GM18505 (cell line): Measurements from ENCODE around the gene ADAMTS9.

ENCODE experiments used
- ATAC-seq: cut with Tn5 transposase; IDR thresholded peaks from one replicate; pipeline ENCODE4 v1.9.1; 2021; ENCODE audit not compliant: unreplicated experiment
- POLR2A ChIP-seq: IDR thresholded peaks from 4 replicates; pipeline ENCODE4 v1.6.1; 2011; ENCODE audit warnings: borderline replicate concordance; ENCODE audit not compliant: insufficient read depth, insufficient read length; ENCODE audit errors: extremely low read depth

Gene ADAMTS9

DNA sequence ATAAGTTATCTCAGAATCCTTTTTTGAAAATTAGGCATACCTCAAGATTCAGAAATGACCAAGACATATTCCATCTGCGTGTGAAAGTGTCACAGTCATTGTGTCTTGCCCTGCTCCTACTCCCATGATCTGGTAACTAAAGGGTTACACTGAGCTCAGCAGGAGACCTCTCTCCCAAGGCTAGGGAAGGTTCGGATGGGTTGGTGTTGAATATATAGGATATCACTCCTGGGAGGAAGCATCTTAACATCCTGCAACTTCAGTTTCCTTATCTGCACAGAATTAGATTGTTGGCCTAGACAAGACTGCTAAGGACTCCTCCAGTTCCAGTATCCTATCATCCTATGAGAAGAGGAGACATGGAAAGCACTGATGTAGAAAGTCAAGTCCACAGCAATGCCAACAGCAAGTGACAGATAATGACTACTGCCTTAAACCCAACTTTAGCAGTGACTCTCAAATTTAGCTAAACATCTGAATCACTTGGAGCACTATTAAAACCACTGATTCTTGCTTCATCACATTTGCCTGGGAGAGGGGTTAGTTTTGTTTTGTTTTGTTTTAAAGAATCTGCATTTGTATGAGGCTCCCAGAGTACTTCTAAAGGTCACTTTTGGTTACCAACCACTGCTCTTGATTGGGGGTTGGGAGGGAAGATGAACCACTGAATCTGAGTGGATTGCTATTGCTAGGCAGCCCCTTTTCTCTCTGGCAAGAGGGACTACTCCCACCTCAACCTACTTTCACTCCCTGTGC is 9.7 kb downstream of the ADAMTS9 start:
- no peak for ATAC-seq

DNA sequence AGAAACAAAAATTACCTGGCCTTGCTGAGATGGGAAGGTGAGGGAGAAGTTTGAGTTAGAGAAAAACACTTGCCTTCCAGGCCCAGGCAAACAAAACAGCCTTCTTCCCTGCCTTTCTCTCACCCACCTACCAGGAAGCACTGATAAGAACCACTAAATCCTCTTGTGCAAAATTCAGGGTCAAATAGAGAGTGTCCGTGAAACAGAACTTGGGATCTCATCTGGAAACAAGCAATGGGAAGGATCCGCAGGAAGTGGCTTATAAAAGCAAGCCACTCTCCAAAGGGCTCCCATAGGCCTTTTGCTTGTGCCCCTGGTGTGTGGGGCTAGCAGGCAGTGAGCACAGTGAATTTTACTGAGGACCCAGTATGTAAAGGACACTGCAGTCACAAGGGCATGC is 11.0 kb downstream of the ADAMTS9 start:
- TF ChIP-seq POLR2A = no peak

More for the DNA sequence above, 9.7 kb downstream of the ADAMTS9 start:
- TF ChIP-seq POLR2A = no peak

DNA sequence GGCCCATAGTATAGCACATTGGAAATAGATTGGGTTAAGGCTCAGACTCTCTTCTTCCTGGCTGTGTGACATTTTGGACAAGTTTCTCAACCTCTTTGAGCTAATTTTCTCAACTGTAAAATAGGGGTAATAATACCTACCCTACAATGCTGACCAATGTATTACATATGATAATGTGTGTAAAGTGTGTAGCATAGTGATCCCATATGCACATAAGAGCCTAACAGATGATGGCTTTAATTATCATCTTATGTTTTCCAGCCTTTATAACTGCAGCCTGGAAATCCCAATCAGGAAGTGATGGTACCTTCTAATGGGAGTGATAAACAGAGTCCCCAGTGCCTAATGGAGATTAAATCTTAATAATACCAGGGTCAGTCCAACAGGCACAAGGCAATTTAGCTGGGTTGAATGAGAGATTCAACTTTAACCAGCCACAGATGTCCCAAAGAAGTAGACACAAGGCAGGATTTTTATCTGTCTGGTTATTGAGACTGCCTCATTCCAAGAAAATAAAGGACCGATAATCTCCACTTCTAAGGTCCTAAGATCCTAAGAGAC is 12.0 kb downstream of the ADAMTS9 start:
- no peak for ATAC-seq
- no peak for TF ChIP-seq POLR2A

More for the DNA sequence above, 11.0 kb downstream of the ADAMTS9 start:
- ATAC-seq = no peak

DNA sequence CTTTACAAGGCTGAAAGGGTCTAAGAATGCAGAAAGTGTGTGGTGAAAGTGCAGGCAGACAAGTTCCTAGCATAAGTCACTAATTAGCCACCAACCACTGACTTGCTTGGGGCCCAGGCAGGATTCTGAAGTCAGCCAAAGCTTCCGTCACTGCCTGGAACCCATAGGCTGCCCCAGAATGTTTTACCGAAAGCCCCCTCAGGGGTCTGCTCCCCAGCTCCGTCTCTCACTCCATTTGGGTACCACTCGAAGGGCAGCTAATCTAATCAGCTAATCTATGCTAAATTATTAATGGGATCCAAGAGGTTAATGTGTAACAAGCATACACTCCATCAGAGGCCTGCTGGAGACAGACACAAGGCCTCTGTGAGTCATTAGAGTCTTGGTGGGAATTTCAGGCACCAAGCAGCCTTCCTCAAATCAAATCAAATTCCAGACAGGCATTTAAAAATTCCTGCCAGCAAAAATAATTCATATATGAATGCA is 13.2 kb downstream of the ADAMTS9 start:
- ATAC-seq = no peak
- TF ChIP-seq POLR2A = no peak

DNA sequence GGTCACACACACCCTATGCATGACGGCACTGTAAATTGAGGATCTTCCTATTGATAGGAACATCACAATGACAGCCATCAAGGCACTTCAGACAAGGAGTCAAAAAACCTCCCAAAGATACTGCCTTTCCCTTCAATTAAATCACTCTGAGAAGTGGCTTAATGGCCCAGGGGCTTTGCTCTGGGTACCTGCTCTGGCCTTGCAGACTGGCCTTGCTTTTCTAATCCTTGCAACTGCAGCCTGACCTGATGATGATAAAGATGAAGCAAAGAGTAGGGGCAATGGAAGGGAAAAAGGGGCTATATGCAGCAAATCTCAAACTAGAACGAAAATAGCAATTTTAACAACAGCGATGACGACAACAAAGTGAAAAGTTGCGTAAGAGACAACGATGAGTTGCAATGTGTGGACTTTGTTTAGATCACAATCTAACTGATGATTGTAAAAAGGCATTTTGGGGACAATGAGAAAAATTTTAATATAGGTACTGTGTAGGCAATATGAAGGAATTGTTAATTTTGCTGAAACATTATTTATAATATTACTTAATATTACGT is 14.6 kb downstream of the ADAMTS9 start:
- no peak for ATAC-seq
- no peak for TF ChIP-seq POLR2A

DNA sequence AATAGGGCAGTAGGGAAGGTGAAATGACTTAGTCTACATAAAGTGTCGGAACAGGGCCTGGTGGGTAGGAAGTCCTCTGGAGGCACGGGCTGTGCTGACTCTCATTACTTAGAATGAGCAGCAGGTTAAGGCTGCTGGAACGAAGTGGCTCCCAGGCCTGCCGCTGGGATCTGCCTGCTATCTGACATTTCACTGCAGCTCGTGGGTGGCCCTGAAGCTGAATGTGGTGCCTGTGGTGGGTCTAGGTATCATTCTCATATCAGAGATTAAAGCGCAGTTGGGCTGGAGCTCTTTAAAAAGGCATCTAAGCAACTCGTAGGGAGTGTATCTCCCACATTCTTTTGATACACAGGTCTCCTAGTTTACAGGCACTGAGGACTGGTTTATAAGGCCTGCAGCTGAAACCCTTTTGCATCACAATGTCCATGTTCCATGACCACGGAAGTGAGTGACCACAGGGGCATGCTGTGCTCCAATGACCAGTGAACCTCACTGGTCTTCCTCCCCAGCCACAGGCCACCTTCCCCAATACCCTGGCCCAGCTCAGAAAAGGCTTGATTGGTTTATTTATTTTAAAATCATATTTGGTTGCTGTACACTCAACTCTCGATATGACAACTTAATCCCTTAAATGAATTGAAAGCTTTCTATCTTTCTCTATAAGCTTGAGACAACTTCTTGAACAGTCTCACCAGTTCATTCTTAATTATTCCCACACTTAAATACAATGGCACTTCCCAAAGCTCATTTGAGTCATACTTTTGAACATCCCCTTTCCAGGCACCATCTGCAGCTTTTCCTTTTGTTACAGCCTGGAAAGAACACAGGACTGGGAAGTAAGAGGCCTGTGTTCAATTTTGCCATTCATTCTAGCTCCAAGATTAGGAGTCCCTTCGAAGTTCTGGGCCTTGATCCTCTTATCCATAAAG is 19.0 kb downstream of the ADAMTS9 start:
- TF ChIP-seq POLR2A = no peak
- ATAC-seq = no peak

DNA sequence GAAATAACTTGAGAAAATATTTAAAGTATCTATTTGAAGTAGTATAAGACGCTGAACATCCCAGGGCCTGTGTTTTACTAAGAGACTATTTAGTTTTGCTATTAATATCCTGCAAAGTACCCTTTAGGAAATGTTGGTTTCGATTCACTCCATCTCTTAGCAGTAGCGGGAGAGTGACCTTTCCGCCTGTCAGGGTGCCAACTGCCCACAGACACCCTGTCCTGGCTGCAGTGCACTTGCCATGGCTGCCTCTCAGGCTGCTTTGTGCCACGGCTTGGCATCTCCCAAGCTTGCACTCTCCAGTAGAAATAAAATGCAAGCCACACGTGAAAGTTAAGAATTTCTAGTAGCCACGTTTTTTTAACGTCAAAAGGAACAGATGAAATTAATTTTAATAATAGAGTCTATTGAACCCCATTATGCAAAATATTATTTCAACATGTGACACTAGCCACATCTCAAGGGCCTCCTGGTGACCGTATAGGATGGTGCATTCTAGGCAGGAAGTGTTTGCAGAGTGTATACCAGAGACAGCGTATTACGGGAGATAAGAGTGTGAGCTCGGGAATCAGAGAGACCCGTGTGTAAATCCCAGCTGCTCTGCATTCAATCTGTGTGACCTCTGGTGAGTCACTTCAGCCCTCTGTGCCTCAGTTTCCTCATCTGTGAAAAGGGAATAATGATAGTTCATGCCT is 19.8 kb downstream of the ADAMTS9 start:
- ATAC-seq = no peak
- no peak for TF ChIP-seq POLR2A

DNA sequence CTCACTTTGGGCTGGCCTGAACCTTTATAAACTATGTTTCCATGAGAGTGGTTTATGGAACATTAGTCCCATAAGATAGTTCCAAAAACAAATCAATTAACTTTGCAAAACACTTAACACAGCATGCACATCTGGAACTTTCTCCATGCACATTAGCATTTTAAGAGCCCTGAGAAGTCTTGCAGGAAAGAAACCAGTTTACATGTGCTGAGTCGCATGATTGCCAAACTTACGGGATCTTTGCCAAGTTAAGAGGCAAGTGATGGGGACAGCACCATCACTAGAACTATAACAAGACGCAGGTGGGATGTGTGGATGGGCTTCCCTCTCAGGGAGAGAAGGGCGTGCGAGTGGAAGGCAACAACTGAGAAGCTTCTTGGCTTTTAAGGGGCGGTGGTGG is 20.7 kb downstream of the ADAMTS9 start:
- no peak for ATAC-seq
- TF ChIP-seq POLR2A = no peak

DNA sequence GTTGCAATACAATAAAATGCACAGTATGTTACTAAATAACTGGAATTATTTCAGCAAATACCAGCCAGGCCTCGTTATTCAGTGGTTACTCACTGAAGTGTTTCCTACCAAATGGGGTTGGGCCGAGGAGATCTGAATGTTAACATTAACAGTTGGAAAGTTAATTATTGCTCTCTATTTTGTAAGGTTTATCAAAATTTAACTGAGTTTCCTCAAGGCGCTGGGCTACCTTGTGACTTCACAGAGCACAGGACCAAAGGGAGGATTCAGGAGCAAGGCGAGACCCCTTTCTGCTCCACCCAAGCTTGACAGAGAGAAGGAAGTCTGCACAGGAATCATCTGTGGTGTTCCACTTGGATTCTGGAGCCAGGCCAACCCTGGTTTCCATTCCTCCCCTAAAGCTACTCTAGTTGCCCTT is 21.6 kb downstream of the ADAMTS9 start:
- TF ChIP-seq POLR2A = no peak
- no peak for ATAC-seq

DNA sequence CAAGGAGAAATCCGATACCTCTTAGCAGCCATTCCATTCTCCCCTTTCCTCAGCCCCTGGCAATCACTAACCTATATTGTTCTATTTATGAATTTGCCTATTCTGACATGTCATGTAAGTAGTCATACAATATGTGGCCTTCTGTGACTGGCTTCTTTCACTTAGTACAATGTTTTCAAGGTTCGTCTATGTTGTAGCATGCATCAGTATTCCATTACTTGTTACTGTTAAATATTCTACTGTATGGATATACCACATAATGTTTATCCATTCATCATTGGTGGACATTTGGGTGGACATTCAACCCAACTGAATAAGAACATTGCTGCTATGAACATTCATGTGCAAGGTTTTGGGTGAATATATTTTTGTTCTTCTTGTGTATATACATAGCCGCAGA is 23.4 kb downstream of the ADAMTS9 start:
- no peak for ATAC-seq
- no peak for TF ChIP-seq POLR2A

DNA sequence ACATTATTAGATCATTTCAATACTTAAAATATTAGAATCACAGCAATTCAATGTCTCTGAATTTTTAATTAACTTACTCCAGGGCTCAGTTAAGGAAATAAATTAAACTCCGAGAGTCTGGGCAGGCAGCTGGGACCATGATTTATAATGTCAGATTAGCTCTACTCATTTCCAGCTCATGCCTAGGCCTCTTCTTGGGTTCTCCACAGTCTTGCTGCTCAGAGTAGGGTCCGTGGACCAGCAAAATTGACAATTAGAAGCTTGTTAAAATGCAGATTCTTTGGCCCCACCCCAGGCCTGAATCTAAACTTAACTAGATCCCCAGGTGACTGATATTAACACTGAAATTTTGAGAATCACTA is 28.2 kb downstream of the ADAMTS9 start:
- ATAC-seq = no peak
- TF ChIP-seq POLR2A = no peak

DNA sequence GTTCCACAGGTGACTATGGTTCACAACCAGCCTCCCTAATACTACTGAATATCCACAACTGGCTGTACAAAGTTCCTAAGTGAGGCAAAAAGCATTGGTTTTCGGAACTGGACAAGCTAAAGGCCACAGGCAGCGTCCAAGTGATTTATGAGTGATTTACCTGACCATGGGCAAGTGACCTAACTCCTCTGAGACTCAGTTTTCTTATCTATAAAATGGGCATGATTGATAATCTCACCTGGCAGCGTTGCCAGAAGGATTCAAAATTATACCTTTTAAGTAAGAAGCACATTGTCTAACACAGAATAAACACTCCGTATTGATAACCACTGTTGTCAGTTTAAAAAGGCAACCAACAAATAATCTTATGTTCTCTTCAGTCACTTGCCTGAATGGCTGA is 29.8 kb downstream of the ADAMTS9 start:
- TF ChIP-seq POLR2A = no peak
- no peak for ATAC-seq

DNA sequence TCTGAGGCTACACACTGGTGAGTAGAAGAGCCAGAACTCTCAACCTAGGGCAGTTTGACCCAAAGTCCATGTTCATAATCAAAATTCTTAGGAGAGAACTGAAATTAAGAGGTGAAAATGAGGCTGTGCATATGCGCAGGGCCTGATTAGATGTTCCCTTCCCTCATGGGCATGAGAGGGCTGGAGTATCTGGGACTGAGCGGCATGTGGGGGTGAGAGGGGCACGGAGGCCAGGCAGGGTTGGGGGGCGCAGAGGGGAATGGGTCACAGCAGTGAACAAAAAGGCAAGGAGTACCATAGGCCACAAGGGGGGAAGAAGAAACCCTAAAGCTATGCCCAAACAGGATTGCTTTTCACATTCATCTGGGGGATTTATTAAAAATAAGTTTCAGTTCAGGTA is 31.3 kb downstream of the ADAMTS9 start:
- no peak for TF ChIP-seq POLR2A
- no peak for ATAC-seq
